Panc1 (cell line): Measurements from ENCODE around the gene CAMTA2. TPM values are rescaled to one million over a fixed set of nuclear protein-coding genes. Genes with fewer than 3 reads are reported as not detected.

ENCODE experiments used
- ATAC-seq: fragments of 200-7000 bp; cut with Tn5 transposase; 2 replicates; pipeline ENCODE4 v1.9.1; 2020; ENCODE audit warnings: mild to moderate bottlenecking, moderate library complexity
- BruUV-seq: library from RNA; stranded (reverse); fragments of 400-500 nt; replicated peaks from 2 replicates; lab custom pipeline; 2021; lab: Mats Ljungman, UMichigan
- CTCF ChIA-PET: fragments of 300-600 bp; sonication (Branson Sonifier 250); formaldehyde crosslinking; loops from one replicate; lab custom pipeline; 2022; ENCODE audit warnings: antibody characterized with exemption; lab: Charles Lee
- POLR2A ChIA-PET: fragments of 300-600 bp; sonication (Branson Sonifier 250); formaldehyde crosslinking; loops from one replicate; lab custom pipeline; 2022; ENCODE audit warnings: antibody characterized with exemption; lab: Charles Lee
- DNase-seq: peaks from one replicate; pipeline ENCODE4 v3.0.0-alpha.2; 2010; ENCODE audit warnings: low read depth, low spot score
- H3K27ac ChIP-seq: 2 replicates; pipeline ENCODE4 v1.5.1; 2011; ENCODE audit warnings: mild to moderate bottlenecking, low read length, inconsistent platforms
- H3K27me3 ChIP-seq: fragments of 200-500 bp; sonication (Bioruptor generic); 2 replicates; pipeline ENCODE4 v1.6.0; 2014; ENCODE audit warnings: low read length, inconsistent platforms; ENCODE audit not compliant: control insufficient read depth, insufficient read depth
- H3K36me3 ChIP-seq: fragments of 200-500 bp; sonication (Bioruptor generic); 2 replicates; pipeline ENCODE4 v1.5.1; 2014; ENCODE audit warnings: inconsistent platforms, mild to moderate bottlenecking, low read length, moderate library complexity; ENCODE audit not compliant: control insufficient read depth, insufficient read depth
- H3K4me1 ChIP-seq: 2 replicates; pipeline ENCODE4 v1.5.1; 2011; ENCODE audit warnings: inconsistent platforms, mild to moderate bottlenecking, low read length, moderate library complexity; ENCODE audit not compliant: control insufficient read depth, insufficient read depth
- H3K4me3 ChIP-seq, 2 experiments: 2 replicates each; pipeline ENCODE4 v1.5.1; 2011 to 2012; ENCODE audit warnings: low read depth in 2 of 2, low read length in 2 of 2, mild to moderate bottlenecking in 2 of 2, inconsistent platforms in 1 of 2, moderate library complexity in 1 of 2
- H3K9me3 ChIP-seq: fragments of 200-500 bp; sonication (Bioruptor generic); 2 replicates; pipeline ENCODE4 v1.5.1; 2014; ENCODE audit warnings: low read depth, mild to moderate bottlenecking, inconsistent platforms, low read length, moderate library complexity; ENCODE audit not compliant: control insufficient read depth, insufficient read depth
- CTCF ChIP-seq: fragments of 450-650 bp; IDR thresholded peaks from 2 replicates; pipeline ENCODE4 v1.5.1; 2017; ENCODE audit warnings: mild to moderate bottlenecking
- POLR2AphosphoS5 ChIP-seq: IDR thresholded peaks from 2 replicates; pipeline ENCODE4 v1.6.1; 2012; ENCODE audit warnings: mild to moderate bottlenecking, low read depth, low read length, moderate library complexity
- REST ChIP-seq, 2 experiments: IDR thresholded peaks; 2 replicates each; pipeline ENCODE4 v1.6.1; 2011 to 2012; ENCODE audit warnings: low read depth in 2 of 2, control low read depth in 1 of 2, low read length in 1 of 2, mild to moderate bottlenecking in 1 of 2, moderate library complexity in 1 of 2; ENCODE audit not compliant: insufficient read depth in 1 of 2
- SIN3A ChIP-seq: IDR thresholded peaks from 2 replicates; pipeline ENCODE4 v1.6.1; 2012; ENCODE audit warnings: low read depth, mild to moderate bottlenecking, low read length, moderate library complexity, borderline replicate concordance; ENCODE audit not compliant: insufficient read depth
- TCF7L2 ChIP-seq: IDR thresholded peaks from 2 replicates; pipeline ENCODE4 v1.6.1; 2011; ENCODE audit warnings: mild to moderate bottlenecking, low read depth, low read length, inconsistent platforms
- in situ Hi-C: cut with HindIII; loops from 2 replicates; pipeline ENCODE4 v1.10.0; 2016; ENCODE audit warnings: low sequenced_read_pairs, low pct_unique_long_range_greater_than_20kb
- intact Hi-C: fragments of 100-400 bp; cut with micrococcal nuclease; formaldehyde crosslinking; loops from one replicate; pipeline ENCODE4 v1.10.0; 2022; ENCODE audit not compliant: unreplicated experiment
- total RNA-seq: library from RNA; stranded (reverse); gene quantifications from one replicate; pipeline ENCODE4 v1.2.1, GENCODE V29; 2021; ENCODE audit not compliant: unreplicated experiment

Gene CAMTA2
- total RNA-seq, 1 experiment from 2014 or later: 22.7 TPM

- Histone ChIP-seq H3K27me3 (no peaks in the 10 kb centered on the region), H3K4me1 (peaks cover 27% of the 10 kb centered on the region), H3K4me3 (peak overlapping the region; percentile 83 to 85; a peak in 3 of 4 replicates), H3K9me3 (no peaks in the 10 kb centered on the region), H3K36me3 (peaks cover 14% of the 10 kb centered on the region), H3K27ac (peak overlapping the region; percentile 94)
- DNase-seq (no peak), ATAC-seq (no peak)
- POLR2A ChIA-PET: interaction anchor here (0.6 to 1.2 kb wide), 2 partner anchors 23 to 380 kb away, joined by 4 to 5 read pairs; partner anchors contain the start of gene SPAG7
- BruUV-seq: no TSS peak
- CTCF ChIA-PET: no interaction called here
- in situ Hi-C loops (no loop called here), intact Hi-C loops (no loop called here)
- TF ChIP-seq REST (IDR thresholded peaks at IDR 0.05; ENCODE audit: insufficient read depth in 1 of 2, low read depth in 2 of 2, low read length in 1 of 2) (no peak), POLR2AphosphoS5 (no peak; the same call in 1 of the 2 replicates), CTCF (no peak), SIN3A (peak; percentile 48; the same call in 1 of the 2 replicates), TCF7L2 (no peak)
These were observed 42.8 kb downstream of the CAMTA2 start for GRCh38 chr17:4944554-4945175.

- Histone ChIP-seq H3K9me3 (no peaks in the 10 kb centered on the region), H3K4me3 (no peak overlapping the region), H3K27ac (peak overlapping the region; percentile 94), H3K4me1 (peaks cover 27% of the 10 kb centered on the region), H3K27me3 (no peaks in the 10 kb centered on the region), H3K36me3 (peaks cover 16% of the 10 kb centered on the region)
- ATAC-seq (no peak), DNase-seq (no peak)
- in situ Hi-C loops (no loop called here), intact Hi-C loops (no loop called here)
- CTCF ChIA-PET: no interaction called here
- no peak for TF ChIP-seq SIN3A
- TF ChIP-seq REST (IDR thresholded peaks at IDR 0.05; ENCODE audit: insufficient read depth in 1 of 2, low read depth in 2 of 2, low read length in 1 of 2): no peak
- no peak; the same call in 1 of the 2 replicates for TF ChIP-seq POLR2AphosphoS5
- TF ChIP-seq CTCF: no peak
- TF ChIP-seq TCF7L2: no peak
- POLR2A ChIA-PET: interaction anchor here (1.2 kb wide), 1 partner anchor 23 kb away, joined by 5 read pairs; the partner anchor contains the start of gene SPAG7
- no TSS peak for BruUV-seq
These were observed 43.3 kb downstream of the CAMTA2 start for GRCh38 chr17:4944163-4944553.
